T-cell (primary cell): ENCODE data around the gene RALBP1. TPM values are rescaled to one million over a fixed set of nuclear protein-coding genes. Genes with fewer than 3 reads are reported as not detected.

Source experiments
- ATAC-seq, 4 experiments: fragments of 200-7000 bp in 3 of 4; fragments of 150-1000 bp in 1 of 4; cut with Tn5 transposase; replicated peaks in 1 of 4; 1 replicate in 3 of 4; 2 replicates in 1 of 4; pipeline ENCODE4 v1.10.0; 2021; ENCODE audit warnings: moderate library complexity in 3 of 4, mild to moderate bottlenecking in 2 of 4, moderate number of reproducible peaks in 1 of 4
- CTCF ChIA-PET, 2 donors: fragments of 300-600 bp; sonication (Branson Sonifier 250); formaldehyde crosslinking; loops; one replicate each; lab custom pipeline; 2022; ENCODE audit warnings: antibody characterized with exemption in 2 of 2; lab: Charles Lee
- POLR2A ChIA-PET, 2 donors: fragments of 300-600 bp; sonication (Branson Sonifier 250); formaldehyde crosslinking; loops; one replicate each; lab custom pipeline; 2022; ENCODE audit warnings: antibody characterized with exemption in 2 of 2; lab: Charles Lee
- DNase-seq, 35 experiments: peaks; one replicate each; pipeline versions ENCODE4 v3.0.0 to v3.0.0-alpha.2; 2013 to 2023
- H3K27ac ChIP-seq: one replicate; pipeline ENCODE4 v1.5.1; 2013; ENCODE audit warnings: low read length
- H3K27me3 ChIP-seq, 2 experiments: replicated peaks in 1 of 2; 1 replicate in 1 of 2; 2 replicates in 1 of 2; pipeline versions ENCODE4 v1.6.1 to v1.7.0; 2013; ENCODE audit warnings: low read length in 1 of 2, mixed read lengths in 1 of 2; ENCODE audit not compliant: control insufficient read depth in 2 of 2, insufficient read depth in 2 of 2; ENCODE audit errors: extremely low read depth in 1 of 2
- H3K36me3 ChIP-seq, 2 donors: 1 replicate in 1 of 2; 2 replicates in 1 of 2; pipeline versions ENCODE4 v1.6.1 to v1.7.0; 2013; ENCODE audit warnings: low read length in 1 of 2; ENCODE audit not compliant: control insufficient read depth in 2 of 2, insufficient read depth in 1 of 2; ENCODE audit errors: extremely low read depth in 1 of 2
- H3K4me1 ChIP-seq, 2 experiments: 1 replicate in 1 of 2; 2 replicates in 1 of 2; pipeline versions ENCODE4 v1.6.1 to v1.7.0; 2013; ENCODE audit warnings: low read length in 2 of 2, mixed read lengths in 1 of 2; ENCODE audit not compliant: insufficient read depth in 2 of 2, control insufficient read depth in 1 of 2; ENCODE audit errors: extremely low read depth in 1 of 2
- H3K4me3 ChIP-seq, 2 donors: 1 replicate in 1 of 2; 2 replicates in 1 of 2; pipeline versions ENCODE4 v1.5.1 to v1.7.0; 2013; ENCODE audit warnings: mild to moderate bottlenecking in 2 of 2, low read length in 1 of 2, moderate library complexity in 1 of 2; ENCODE audit not compliant: control insufficient read depth in 1 of 2; ENCODE audit errors: extremely low read depth in 1 of 2
- H3K9me3 ChIP-seq: 2 replicates; pipeline ENCODE4 v1.7.0; 2013
- H3K27ac Mint-ChIP-seq, 2 donors: one replicate each; pipeline ENCODE4 v1.8.0; 2020 to 2021; ENCODE audit warnings: mild to moderate bottlenecking in 2 of 2, mixed read lengths in 2 of 2
- H3K27me3 Mint-ChIP-seq, 2 donors: one replicate each; pipeline ENCODE4 v1.8.0; 2021 to 2022; ENCODE audit warnings: mixed read lengths in 2 of 2
- H3K36me3 Mint-ChIP-seq: one replicate; pipeline ENCODE4 v1.8.0; 2021; ENCODE audit warnings: mixed read lengths
- H3K4me1 Mint-ChIP-seq, 3 donors: one replicate each; pipeline ENCODE4 v1.8.0; 2020 to 2022; ENCODE audit warnings: mixed read lengths in 3 of 3, mild to moderate bottlenecking in 1 of 3
- H3K4me3 Mint-ChIP-seq, 3 donors: one replicate each; pipeline ENCODE4 v1.8.0; 2020 to 2022; ENCODE audit warnings: mild to moderate bottlenecking in 3 of 3, mixed read lengths in 3 of 3, moderate library complexity in 3 of 3
- H3K9me3 Mint-ChIP-seq, 3 donors: one replicate each; pipeline ENCODE4 v1.8.0; 2020 to 2022; ENCODE audit warnings: mixed read lengths in 3 of 3
- WGBS: methylation state at CpG from one replicate; pipeline ENCODE4 v1.1.5; 2013; ENCODE audit warnings: missing lambda C conversion rate; ENCODE audit not compliant: insufficient coverage; 5-methylcytosine and 5-hydroxymethylcytosine counted together
- total RNA-seq, 35 experiments: library from RNA in 6 of 35; stranded (reverse) in 6 of 35; fragments of 120-200 nt in 1 of 35; gene quantifications; one replicate each; pipeline versions ENCODE4 v1.2.1 to v1.2.4 and lab custom pipeline; 2013 to 2026

The RALBP1 gene
- total RNA-seq, 5 donors from 2014 or later (not counting 1 experiment from before 2014, with no cell fraction given), result 21.6 to 42.7 (median 41.5) TPM

GRCh38 chr18:9535430-9535991, 60.2 kb downstream of the RALBP1 start:
- ATAC-seq, result no peak
- H3K27ac Mint-ChIP-seq, result no peak overlapping the region
- H3K4me3 Mint-ChIP-seq, result no peak overlapping the region
- no peak for DNase-seq
- no peaks in the 10 kb centered on the region for H3K4me1 Mint-ChIP-seq
- H3K36me3 ChIP-seq, result peaks cover 17 to 68% of the 10 kb centered on the region in 2 donors
- POLR2A ChIA-PET, result no interaction called here
- H3K36me3 Mint-ChIP-seq, result peaks cover 64% of the 10 kb centered on the region
- WGBS, result 95% methylated on average over 26 of the region's 27 CpGs
- H3K4me3 ChIP-seq, result no peak overlapping the region
- no peak overlapping the region for H3K27ac ChIP-seq
- CTCF ChIA-PET, result no interaction called here
- H3K4me1 ChIP-seq, result no peaks in the 10 kb centered on the region
- no peaks in the 10 kb centered on the region for H3K9me3 ChIP-seq
- no peaks in the 10 kb centered on the region for H3K9me3 Mint-ChIP-seq
- no peaks in the 10 kb centered on the region for H3K27me3 ChIP-seq
- no peaks in the 10 kb centered on the region for H3K27me3 Mint-ChIP-seq

DNA sequence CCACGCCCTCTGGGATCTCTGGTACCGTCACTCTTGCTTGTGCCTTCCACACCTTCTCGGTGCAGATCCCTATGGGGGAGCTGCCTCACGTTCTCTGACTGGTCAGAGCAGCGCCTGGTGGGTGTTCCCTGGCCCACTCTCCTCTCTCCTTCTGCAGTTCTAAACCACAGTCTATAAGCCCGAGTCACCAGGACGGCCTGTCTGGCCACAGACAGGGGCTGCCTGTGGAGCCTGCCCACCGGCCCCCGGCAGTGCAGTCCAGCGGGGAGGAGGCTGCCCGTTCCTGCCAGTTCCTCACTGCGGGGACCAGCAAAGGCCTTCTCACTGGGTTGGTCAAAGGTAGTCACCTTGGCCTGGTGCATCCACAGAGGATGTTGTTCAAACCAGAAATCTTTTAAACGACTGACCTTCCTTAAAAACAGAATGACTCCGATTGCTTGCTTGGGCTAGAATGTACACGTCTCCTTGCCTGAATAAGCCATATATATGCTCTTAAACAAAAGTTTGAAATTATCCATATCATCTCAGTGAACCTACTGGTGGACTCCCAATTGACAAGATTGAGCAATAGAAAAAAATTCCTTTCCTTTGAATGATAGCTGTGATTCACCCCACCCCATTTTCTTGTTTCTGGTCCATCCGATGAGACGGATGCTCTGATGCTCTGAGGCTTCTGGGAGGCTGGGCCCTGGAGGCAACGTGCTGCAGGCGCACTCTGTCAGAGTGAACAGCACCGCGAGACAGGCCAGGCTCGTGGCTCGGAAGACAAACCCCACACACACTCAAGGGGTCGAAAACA, 61.2 kb downstream of the RALBP1 start:
- DNase-seq (no peak), ATAC-seq (no peak)
- no peak overlapping the region for H3K27ac Mint-ChIP-seq
- no peak overlapping the region for H3K4me3 ChIP-seq
- ChIA-PET CTCF (no interaction called here), POLR2A (no interaction called here)
- peaks cover 17 to 60% of the 10 kb centered on the region in 2 donors for H3K36me3 ChIP-seq
- H3K27me3 ChIP-seq, result no peaks in the 10 kb centered on the region
- H3K27ac ChIP-seq, result no peak overlapping the region
- peaks cover 57% of the 10 kb centered on the region for H3K36me3 Mint-ChIP-seq
- no peaks in the 10 kb centered on the region for H3K4me1 ChIP-seq
- no peaks in the 10 kb centered on the region for H3K4me1 Mint-ChIP-seq
- H3K4me3 Mint-ChIP-seq, result no peak overlapping the region
- WGBS, result 99% methylated on average over 15 of the region's 24 CpGs
- H3K27me3 Mint-ChIP-seq, result no peaks in the 10 kb centered on the region
- peaks cover 0 to 1% (median 0%) of the 10 kb centered on the region in 3 donors for H3K9me3 Mint-ChIP-seq
- H3K9me3 ChIP-seq, result no peaks in the 10 kb centered on the region

DNA sequence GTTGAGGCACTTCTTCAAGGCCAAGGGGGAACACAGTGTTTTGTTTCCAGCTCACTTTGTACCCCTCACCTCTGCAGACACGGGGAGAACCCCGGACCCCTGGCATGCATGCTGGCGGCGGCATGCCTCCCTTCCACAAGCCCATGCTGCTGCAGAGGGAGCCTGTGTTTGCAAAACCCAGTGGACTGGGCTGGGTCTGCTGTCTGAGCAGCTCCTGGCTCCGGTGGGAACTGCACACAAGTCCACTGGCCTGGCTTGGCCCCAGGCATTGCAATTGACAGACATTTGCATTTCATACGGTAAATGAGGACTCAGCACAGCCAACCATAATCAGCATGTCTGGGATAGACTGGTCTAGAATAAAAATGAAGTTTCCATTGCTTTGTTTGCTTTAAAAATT, 62.4 kb downstream of the RALBP1 start:
- ATAC-seq, result no peak
- H3K36me3 Mint-ChIP-seq, result peaks cover 49% of the 10 kb centered on the region
- 98% methylated on average over 5 of the region's 6 CpGs for WGBS
- H3K4me1 ChIP-seq, result no peaks in the 10 kb centered on the region
- CTCF ChIA-PET, result interaction anchor here in 1 of 2 donors (0.7 kb wide), 1 partner anchor 74 kb away, joined by 4 read pairs; no protein-coding TSS in a partner anchor
- no peaks in the 10 kb centered on the region for H3K9me3 ChIP-seq
- POLR2A ChIA-PET, result no interaction called here
- H3K4me3 ChIP-seq, result no peak overlapping the region
- no peak overlapping the region for H3K4me3 Mint-ChIP-seq
- H3K36me3 ChIP-seq, result peaks cover 17 to 51% of the 10 kb centered on the region in 2 donors
- no peaks in the 10 kb centered on the region for H3K27me3 ChIP-seq
- no peak overlapping the region for H3K27ac Mint-ChIP-seq
- no peaks in the 10 kb centered on the region for H3K4me1 Mint-ChIP-seq
- H3K27ac ChIP-seq, result no peak overlapping the region
- no peak for DNase-seq
- H3K27me3 Mint-ChIP-seq, result no peaks in the 10 kb centered on the region
- peaks cover 0 to 3% (median 0%) of the 10 kb centered on the region in 3 donors for H3K9me3 Mint-ChIP-seq

DNA sequence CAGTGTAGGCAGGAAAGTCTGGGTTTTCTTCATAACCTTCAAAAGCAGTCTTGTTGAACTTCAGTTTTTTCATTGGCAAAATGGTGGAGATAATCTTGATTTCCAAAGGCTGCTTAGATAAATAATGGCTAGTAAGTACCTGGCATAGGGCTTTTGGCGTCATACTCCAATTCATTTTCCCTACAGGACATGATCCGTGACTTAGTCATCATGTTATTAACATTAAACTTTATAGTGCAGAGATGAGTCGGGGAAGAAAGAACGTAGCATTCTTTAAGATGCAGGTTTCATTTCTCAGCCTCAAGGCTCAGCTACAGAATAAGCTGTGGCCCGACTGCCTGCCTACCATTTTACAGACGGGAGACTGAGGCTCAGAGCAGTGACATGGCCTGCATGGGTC, 64.0 kb downstream of the RALBP1 start:
- Histone ChIP-seq H3K27me3 (no peaks in the 10 kb centered on the region), H3K4me1 (no peaks in the 10 kb centered on the region), H3K4me3 (no peak overlapping the region), H3K9me3 (no peaks in the 10 kb centered on the region), H3K27ac (no peak overlapping the region), H3K36me3 (peaks cover 14 to 35% of the 10 kb centered on the region in 2 donors)
- ATAC-seq (no peak), DNase-seq (no peak)
- 92% methylated on average over 2 of the region's 6 CpGs for WGBS
- H3K36me3 Mint-ChIP-seq, result peaks cover 36% of the 10 kb centered on the region
- H3K4me3 Mint-ChIP-seq, result no peak overlapping the region
- H3K27ac Mint-ChIP-seq, result no peak overlapping the region
- ChIA-PET CTCF (no interaction called here), POLR2A (no interaction called here)
- peaks cover 0 to 1% (median 0%) of the 10 kb centered on the region in 3 donors for H3K4me1 Mint-ChIP-seq
- no peaks in the 10 kb centered on the region for H3K27me3 Mint-ChIP-seq
- H3K9me3 Mint-ChIP-seq, result peaks cover 0 to 3% (median 0%) of the 10 kb centered on the region in 3 donors

GRCh38 chr18:9539938-9540337, 64.6 kb downstream of the RALBP1 start:
- Mint-ChIP-seq H3K27me3 (no peaks in the 10 kb centered on the region), H3K9me3 (peaks cover 0 to 3% (median 0%) of the 10 kb centered on the region in 3 donors), H3K27ac (no peak overlapping the region), H3K4me3 (no peak overlapping the region), H3K36me3 (peaks cover 30% of the 10 kb centered on the region), H3K4me1 (peaks cover 0 to 2% (median 0%) of the 10 kb centered on the region in 3 donors)
- no peaks in the 10 kb centered on the region for H3K9me3 ChIP-seq
- H3K4me1 ChIP-seq, result no peaks in the 10 kb centered on the region
- DNase-seq (no peak), ATAC-seq (no peak)
- ChIA-PET POLR2A (no interaction called here), CTCF (no interaction called here)
- H3K27ac ChIP-seq, result no peak overlapping the region
- H3K4me3 ChIP-seq, result no peak overlapping the region
- H3K27me3 ChIP-seq, result no peaks in the 10 kb centered on the region
- WGBS, result 95% methylated on average over 7 of the region's 8 CpGs
- peaks cover 9 to 29% of the 10 kb centered on the region in 2 donors for H3K36me3 ChIP-seq

- peaks cover 6 to 27% of the 10 kb centered on the region in 2 donors for H3K36me3 ChIP-seq
- Mint-ChIP-seq H3K4me3 (no peak overlapping the region), H3K36me3 (peaks cover 33% of the 10 kb centered on the region), H3K9me3 (peaks cover 0 to 3% (median 0%) of the 10 kb centered on the region in 3 donors), H3K27ac (no peak overlapping the region), H3K27me3 (no peaks in the 10 kb centered on the region), H3K4me1 (peaks cover 0 to 2% (median 0%) of the 10 kb centered on the region in 3 donors)
- no peak for ATAC-seq
- H3K27ac ChIP-seq, result no peak overlapping the region
- 76% methylated on average over 4 of the region's 4 CpGs for WGBS
- no peaks in the 10 kb centered on the region for H3K27me3 ChIP-seq
- H3K4me1 ChIP-seq, result no peaks in the 10 kb centered on the region
- no peaks in the 10 kb centered on the region for H3K9me3 ChIP-seq
- POLR2A ChIA-PET, result no interaction called here
- no peak overlapping the region for H3K4me3 ChIP-seq
- DNase-seq, result no peak
- CTCF ChIA-PET, result no interaction called here
Observed at GRCh38 chr18:9542924-9543323, 67.6 kb downstream of the RALBP1 start.
